Adrenal gland (tissue), 12 donors: ENCODE data around the gene GNLY. TPM values are rescaled to one million over a fixed set of nuclear protein-coding genes. Genes with fewer than 3 reads are reported as not detected.

Source experiments
- DNase-seq, 7 donors: peaks; one replicate each; pipeline ENCODE4 v3.0.0-alpha.2; 2019 to 2020
- H3K27ac ChIP-seq, 5 donors: fragments of 200-600 bp; sonication (generic) in 4 of 5; 1 replicate in 3 of 5; 2 replicates in 2 of 5; pipeline versions ENCODE4 v1.5.1 to v1.8.0; 2016 to 2020; ENCODE audit warnings: mild to moderate bottlenecking in 1 of 5
- H3K27me3 ChIP-seq: fragments of 200-600 bp; 2 replicates; pipeline ENCODE4 v1.8.0; 2021
- H3K36me3 ChIP-seq, 2 donors: fragments of 200-600 bp; replicated peaks in 1 of 2; 1 replicate in 1 of 2; 2 replicates in 1 of 2; pipeline versions ENCODE4 v1.5.1 to v1.8.0; 2018 to 2022
- H3K4me1 ChIP-seq, 2 donors: fragments of 200-600 bp; replicated peaks in 1 of 2; 1 replicate in 1 of 2; 2 replicates in 1 of 2; pipeline versions ENCODE4 v1.5.1 to v1.8.0; 2018 to 2021
- H3K4me3 ChIP-seq, 4 donors: fragments of 200-600 bp; sonication (generic) in 3 of 4; one replicate each; pipeline ENCODE4 v1.5.1; 2016 to 2018
- H3K9me3 ChIP-seq, 3 donors: fragments of 200-600 bp; sonication (generic) in 1 of 3; replicated peaks in 1 of 3; 1 replicate in 2 of 3; 2 replicates in 1 of 3; pipeline versions ENCODE4 v1.5.1 to v1.8.0; 2016 to 2021
- CTCF ChIP-seq, 6 experiments: fragments of 450-650 bp in 4 of 6; fragments of 200-600 bp in 2 of 6; sonication (generic) in 1 of 6; IDR thresholded peaks; 1 replicate in 5 of 6; 2 replicates in 1 of 6; pipeline versions ENCODE4 v1.5.1 to v1.8.0; 2016 to 2021; ENCODE audit warnings: antibody characterized with exemption in 6 of 6, mild to moderate bottlenecking in 2 of 6, moderate library complexity in 1 of 6
- POLR2A ChIP-seq, 2 donors: fragments of 450-650 bp; IDR thresholded peaks; one replicate each; pipeline ENCODE4 v1.6.1; 2017; ENCODE audit warnings: antibody characterized with exemption in 2 of 2, mild to moderate bottlenecking in 2 of 2, moderate library complexity in 1 of 2
- WGBS, 4 donors: extraction: QIAGEN DNeasy Blood & Tissue Kit in 2 of 4; methylation state at CpG; one replicate each; pipeline versions ENCODE4 v1.1.5 to v1.1.7; 2013 to 2017; 5-methylcytosine and 5-hydroxymethylcytosine counted together
- intact Hi-C, 2 donors: fragments of 100-400 bp; cut with DNase I; formaldehyde crosslinking; loops; one replicate each; pipeline versions ENCODE4 v1.14.1 to v1.15.0; 2022 to 2023
- polyA plus RNA-seq, 3 donors: library from polyadenylated mRNA; stranded (reverse); fragments of 200-250 nt in 2 of 3; fragments of 350-450 nt in 1 of 3; fragmentation: Illumina TruSeq in 1 of 3; extraction: RNeasy Lipid Tissue Mini Kit (QIAGEN cat#74804) in 1 of 3; gene quantifications; one replicate each; pipeline ENCODE4 v1.2.3, GENCODE V29; 2013 to 2014
- total RNA-seq, 9 donors: library from RNA; depleted of rRNA in 4 of 9; stranded (reverse); fragments of >200 nt in 4 of 9; fragments of 120-200 nt in 1 of 9; fragmentation: NEBNext Ultra II Directional in 1 of 9; extraction: Animal tissue kit (Norgen Biotek cat#: 25700) in 1 of 9; gene quantifications; one replicate each; pipeline versions ENCODE4 v1.1.0 to v1.2.4, GENCODE V29; 2013 to 2023
- donor health status: healthy with polysubstance abuse.
- donor health status: Bipolar disorder and iron deficiency.
- donor health status: DM: yes; HTN: yes; CAD: no.
- donor health status: DM: no; HTN: no; CAD: no.
- donor health status: DM: no; HTN: no; CAD: no.
- donor health status: DM: yes; HTN: yes; CAD: no.

Gene GNLY
- total and polyA plus RNA-seq, 12 donors = 0.28 to 6.7 (median 1.3) TPM; not detected in 1

DNA sequence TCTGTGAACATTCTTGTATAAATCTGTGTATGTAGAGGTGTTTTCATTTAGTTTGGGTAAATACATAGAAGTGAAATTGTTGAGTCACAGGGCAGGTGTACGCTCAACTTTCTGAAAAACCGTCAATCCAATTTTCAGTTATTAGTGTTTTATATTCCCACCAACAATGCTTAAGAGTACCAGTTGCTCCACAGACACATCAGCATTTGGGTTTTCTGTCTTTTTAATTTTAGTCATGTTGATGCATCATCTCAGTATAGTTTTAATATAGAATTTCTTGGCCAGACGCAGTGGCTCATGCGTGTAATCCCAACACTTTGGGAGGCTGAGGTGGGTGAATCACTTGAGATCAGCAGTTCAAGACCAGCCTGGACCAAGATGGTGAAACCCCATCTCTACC is 3.2 kb upstream of the GNLY start:
- H3K9me3 ChIP-seq = no peaks in the 10 kb centered on the region
- intact Hi-C loops = no loop called here
- no peaks in the 10 kb centered on the region for H3K36me3 ChIP-seq
- H3K27ac ChIP-seq = no peak overlapping the region
- H3K4me1 ChIP-seq = no peaks in the 10 kb centered on the region
- H3K27me3 ChIP-seq = no peaks in the 10 kb centered on the region
- WGBS, 4 donors = 81 to 85% (median 83%) methylated on average over 4 of the region's 4 CpGs
- TF ChIP-seq POLR2A (IDR thresholded peaks at IDR 0.05) (no peak), CTCF (IDR thresholded peaks at IDR 0.05) (no peak)
- no peak overlapping the region for H3K4me3 ChIP-seq
- DNase-seq = no peak

GRCh38 chr2:85692039-85692645 is 2.0 kb upstream of the GNLY start:
- H3K4me1 ChIP-seq = no peaks in the 10 kb centered on the region
- WGBS, 4 donors = 75 to 92% (median 81%) methylated on average over 3 to 5 of the region's 5 CpGs
- no peak overlapping the region for H3K27ac ChIP-seq
- peak in 1 of 7 donors; percentile 18 for DNase-seq
- TF ChIP-seq CTCF (IDR thresholded peaks at IDR 0.05) (no peak), POLR2A (IDR thresholded peaks at IDR 0.05) (no peak)
- H3K27me3 ChIP-seq = no peaks in the 10 kb centered on the region
- H3K36me3 ChIP-seq = no peaks in the 10 kb centered on the region
- no peaks in the 10 kb centered on the region for H3K9me3 ChIP-seq
- no peak overlapping the region for H3K4me3 ChIP-seq
- intact Hi-C loops = no loop called here

- Histone ChIP-seq H3K36me3 (no peaks in the 10 kb centered on the region), H3K27ac (no peak overlapping the region), H3K9me3 (no peaks in the 10 kb centered on the region), H3K4me1 (no peaks in the 10 kb centered on the region), H3K27me3 (no peaks in the 10 kb centered on the region), H3K4me3 (no peak overlapping the region)
- TF ChIP-seq CTCF (IDR thresholded peaks at IDR 0.05) (no peak), POLR2A (IDR thresholded peaks at IDR 0.05) (no peak)
- WGBS, 4 donors = 87 to 95% (median 89%) methylated on average over 6 to 11 of the region's 11 CpGs
- intact Hi-C loops = no loop called here
- DNase-seq = peak in 1 of 7 donors; percentile 18
Measured at GRCh38 chr2:85695121-85695520, 963 bp downstream of the GNLY start.

DNA sequence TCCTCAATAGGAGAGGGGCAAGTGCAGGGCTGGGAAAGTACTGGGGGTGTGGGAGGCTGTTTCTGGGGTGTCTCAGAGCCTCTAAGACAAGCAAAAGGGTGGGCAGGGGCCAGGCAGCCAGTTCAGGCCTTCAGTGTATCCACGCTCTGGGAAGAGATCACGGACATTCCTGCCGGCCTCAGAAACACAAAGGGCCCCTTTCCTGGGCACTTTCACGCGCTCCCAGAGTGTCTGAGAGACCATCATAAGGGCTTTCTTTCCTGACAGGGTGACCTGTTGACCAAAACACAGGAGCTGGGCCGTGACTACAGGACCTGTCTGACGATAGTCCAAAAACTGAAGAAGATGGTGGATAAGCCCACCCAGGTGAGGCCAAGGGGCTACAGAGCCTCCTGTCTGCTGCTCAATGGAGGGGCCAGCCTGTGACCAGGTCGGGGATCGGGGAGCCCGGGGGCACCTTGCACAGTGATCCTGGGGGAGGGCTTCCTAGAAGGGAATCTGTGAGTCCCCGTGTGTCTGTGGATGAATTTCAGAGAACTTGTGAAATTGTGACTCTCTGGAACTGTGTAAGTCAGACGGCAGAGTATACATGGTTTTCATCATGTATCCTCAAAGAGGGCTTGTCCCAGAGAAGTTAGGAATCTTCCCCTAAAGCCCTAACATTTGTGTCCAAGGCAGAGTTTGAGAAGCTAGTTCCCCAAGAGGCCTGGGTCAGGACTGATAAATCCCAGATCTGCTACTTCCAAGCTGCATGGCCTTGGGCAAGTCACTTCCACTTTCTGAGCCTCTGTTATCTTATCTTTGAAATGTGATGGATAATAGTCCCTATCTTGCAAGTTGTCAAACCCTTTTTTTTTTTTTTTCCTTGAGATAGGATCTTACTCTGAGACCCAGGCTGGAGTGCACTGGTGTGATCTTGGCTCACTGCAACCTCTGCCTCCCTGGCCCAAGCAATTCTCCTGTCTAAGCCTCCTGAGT is 1.8 kb downstream of the GNLY start:
- Histone ChIP-seq H3K36me3 (no peaks in the 10 kb centered on the region), H3K27me3 (no peaks in the 10 kb centered on the region), H3K4me1 (peaks cover 0 to 7% of the 10 kb centered on the region in 2 donors), H3K9me3 (no peaks in the 10 kb centered on the region), H3K27ac (no peak overlapping the region), H3K4me3 (no peak overlapping the region)
- DNase-seq = peak in 2 of 7 donors; percentile 29 to 48
- 74 to 88% (median 82%) methylated on average over 12 of the region's 12 CpGs for WGBS, 4 donors
- TF ChIP-seq POLR2A (IDR thresholded peaks at IDR 0.05) (no peak), CTCF (IDR thresholded peaks at IDR 0.05) (no peak)
- intact Hi-C loops = no loop called here
